ENCODE results near the gene PAM.

- no peak for TF ChIP-seq CTCF (IDR thresholded peaks at IDR 0.05; ENCODE audit: insufficient read depth, low read length, poor library complexity, severe bottlenecking)
- no peak for TF ChIP-seq EZH2phosphoT487 (conservative IDR thresholded peaks at IDR 0.05; ENCODE audit: low read length)
These were observed 236.7 kb downstream of the PAM start for GRCh38 chr5:102991802-102992201.
